Activated naive CD8-positive, alpha-beta T cell treated with anti-CD3 and anti-CD28 coated beads for 36 hours (primary cell): Measurements from ENCODE around the gene LRRC47. TPM values are rescaled to one million over a fixed set of nuclear protein-coding genes. Genes with fewer than 3 reads are reported as not detected.
A peak's percentile ranks its signal among the peaks of the same experiment; 100 is the strongest.

Experiments used
- DNase-seq: peaks from one replicate; pipeline ENCODE4 v3.0.0; 2021
- H3K27ac Mint-ChIP-seq: one replicate; pipeline ENCODE4 v1.8.0; 2022; ENCODE audit warnings: mild to moderate bottlenecking, moderate library complexity, mixed read lengths
- H3K27me3 Mint-ChIP-seq: one replicate; pipeline ENCODE4 v1.8.0; 2022; ENCODE audit warnings: mild to moderate bottlenecking, mixed read lengths
- H3K36me3 Mint-ChIP-seq: one replicate; pipeline ENCODE4 v1.8.0; 2021; ENCODE audit warnings: mild to moderate bottlenecking, mixed read lengths
- H3K4me1 Mint-ChIP-seq: one replicate; pipeline ENCODE4 v1.8.0; 2021; ENCODE audit warnings: mixed read lengths
- H3K4me3 Mint-ChIP-seq: one replicate; pipeline ENCODE4 v1.8.0; 2022; ENCODE audit warnings: mild to moderate bottlenecking, moderate library complexity, mixed read lengths
- H3K9me3 Mint-ChIP-seq: one replicate; pipeline ENCODE4 v1.8.0; 2022; ENCODE audit warnings: mixed read lengths
- total RNA-seq, 2 experiments: library from RNA; stranded (reverse); gene quantifications; one replicate each; pipeline ENCODE4 v1.2.3, GENCODE V29; 2021

LRRC47 gene
- total RNA-seq, 2 experiments from 2014 or later, result 47.5 to 57.5 TPM

GRCh38 chr1:3785045-3785444, 11.3 kb downstream of the LRRC47 start:
- Mint-ChIP-seq H3K4me3 (no peak overlapping the region), H3K9me3 (no peaks in the 10 kb centered on the region), H3K36me3 (peaks cover 22% of the 10 kb centered on the region), H3K27me3 (no peaks in the 10 kb centered on the region), H3K4me1 (peaks cover 5% of the 10 kb centered on the region), H3K27ac (no peak overlapping the region)
- no peak for DNase-seq

DNA sequence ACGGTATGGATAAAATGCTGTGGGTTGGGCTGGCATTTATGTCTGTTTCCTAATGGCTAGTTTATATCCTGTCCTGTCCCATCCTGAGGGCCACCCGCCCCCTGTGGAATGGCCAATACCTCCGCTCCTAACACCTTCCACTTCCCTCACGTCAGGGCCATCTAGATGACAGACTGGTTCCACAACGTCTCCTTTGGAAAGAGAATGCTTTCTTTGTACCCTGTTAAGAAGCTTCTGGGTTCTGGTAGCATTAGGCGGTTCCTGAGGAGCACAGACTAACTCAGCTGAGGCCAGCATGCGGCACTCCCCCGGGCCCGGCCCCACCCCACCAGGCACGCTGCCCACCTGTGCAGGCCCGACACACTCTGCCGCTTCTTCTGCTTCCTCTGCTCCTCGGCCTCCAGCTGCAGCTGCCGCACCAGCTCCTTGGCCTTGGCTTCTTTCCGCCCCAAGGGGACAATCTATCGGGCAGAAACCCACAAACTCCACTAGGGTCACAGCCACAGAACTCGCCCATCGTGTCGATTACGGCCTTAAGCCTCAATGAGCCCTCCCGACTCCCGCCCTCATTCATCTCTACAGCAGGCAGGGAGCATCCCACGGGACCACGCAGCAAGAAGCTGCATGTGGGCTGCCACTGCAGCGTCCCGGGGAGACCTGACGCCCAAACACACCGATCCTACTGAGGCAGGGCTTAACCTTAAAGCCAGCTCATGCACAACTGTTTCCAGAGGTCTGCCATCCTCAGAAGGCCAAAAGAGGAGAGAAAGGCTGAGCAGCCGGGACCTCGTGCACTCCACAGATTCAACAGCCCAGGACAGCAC, 12.4 kb downstream of the LRRC47 start:
- Mint-ChIP-seq H3K36me3 (peaks cover 25% of the 10 kb centered on the region), H3K4me3 (no peak overlapping the region)

DNA sequence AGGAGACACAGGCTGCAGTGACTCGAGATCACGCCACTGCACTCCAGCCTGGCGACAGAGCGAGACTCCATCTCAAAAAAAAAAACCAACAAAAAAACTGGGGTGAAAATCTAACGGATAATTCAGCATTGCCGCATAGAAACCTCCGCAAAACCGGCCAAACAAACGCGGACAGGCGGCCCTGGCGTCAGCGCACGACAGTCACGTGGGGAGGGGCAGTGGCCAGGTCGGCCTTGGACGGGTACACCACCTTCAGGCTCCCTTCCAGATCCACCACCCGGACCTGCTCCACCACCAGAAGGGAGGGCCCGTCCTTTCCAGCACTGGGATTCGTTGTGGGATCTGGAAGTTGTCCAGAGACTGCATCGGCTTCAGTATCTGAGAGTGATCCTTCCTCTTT, 15.4 kb downstream of the LRRC47 start:
- Mint-ChIP-seq H3K36me3 (peaks cover 18% of the 10 kb centered on the region), H3K4me1 (no peaks in the 10 kb centered on the region)

More for the DNA sequence above, 12.4 kb downstream of the LRRC47 start:
- Mint-ChIP-seq H3K4me1 (peaks cover 5% of the 10 kb centered on the region), H3K27ac (no peak overlapping the region), H3K9me3 (no peaks in the 10 kb centered on the region), H3K27me3 (no peaks in the 10 kb centered on the region)
- DNase-seq, result no peak

GRCh38 chr1:3779912-3780416, 16.3 kb downstream of the LRRC47 start:
- Mint-ChIP-seq H3K27me3 (no peaks in the 10 kb centered on the region), H3K4me1 (peaks cover 2% of the 10 kb centered on the region), H3K4me3 (no peak overlapping the region), H3K36me3 (peaks cover 12% of the 10 kb centered on the region), H3K27ac (no peak overlapping the region), H3K9me3 (no peaks in the 10 kb centered on the region)
- DNase-seq, result no peak

More for the DNA sequence above, 15.4 kb downstream of the LRRC47 start:
- no peak for DNase-seq
- H3K4me3 Mint-ChIP-seq, result no peak overlapping the region
- H3K9me3 Mint-ChIP-seq, result no peaks in the 10 kb centered on the region
- H3K27me3 Mint-ChIP-seq, result no peaks in the 10 kb centered on the region
- no peak overlapping the region for H3K27ac Mint-ChIP-seq

GRCh38 chr1:3779265-3779911, 16.9 kb downstream of the LRRC47 start:
- Mint-ChIP-seq H3K27ac (no peak overlapping the region), H3K4me1 (peaks cover 2% of the 10 kb centered on the region), H3K27me3 (no peaks in the 10 kb centered on the region), H3K9me3 (no peaks in the 10 kb centered on the region), H3K36me3 (peaks cover 10% of the 10 kb centered on the region), H3K4me3 (no peak overlapping the region)
- no peak for DNase-seq

GRCh38 chr1:3778590-3779264, 17.6 kb downstream of the LRRC47 start:
- Mint-ChIP-seq H3K4me3 (no peak overlapping the region), H3K27ac (no peak overlapping the region), H3K27me3 (no peaks in the 10 kb centered on the region), H3K4me1 (peaks cover 2% of the 10 kb centered on the region), H3K9me3 (no peaks in the 10 kb centered on the region), H3K36me3 (peaks cover 5% of the 10 kb centered on the region)
- DNase-seq, result no peak

- H3K4me3 Mint-ChIP-seq, result no peak overlapping the region
- peaks cover 5% of the 10 kb centered on the region for H3K36me3 Mint-ChIP-seq
- H3K27ac Mint-ChIP-seq, result no peak overlapping the region
- DNase-seq, result no peak
- H3K4me1 Mint-ChIP-seq, result peaks cover 4% of the 10 kb centered on the region
- no peaks in the 10 kb centered on the region for H3K27me3 Mint-ChIP-seq
- H3K9me3 Mint-ChIP-seq, result no peaks in the 10 kb centered on the region
Measured at GRCh38 chr1:3777647-3778589, 18.4 kb downstream of the LRRC47 start.

DNA sequence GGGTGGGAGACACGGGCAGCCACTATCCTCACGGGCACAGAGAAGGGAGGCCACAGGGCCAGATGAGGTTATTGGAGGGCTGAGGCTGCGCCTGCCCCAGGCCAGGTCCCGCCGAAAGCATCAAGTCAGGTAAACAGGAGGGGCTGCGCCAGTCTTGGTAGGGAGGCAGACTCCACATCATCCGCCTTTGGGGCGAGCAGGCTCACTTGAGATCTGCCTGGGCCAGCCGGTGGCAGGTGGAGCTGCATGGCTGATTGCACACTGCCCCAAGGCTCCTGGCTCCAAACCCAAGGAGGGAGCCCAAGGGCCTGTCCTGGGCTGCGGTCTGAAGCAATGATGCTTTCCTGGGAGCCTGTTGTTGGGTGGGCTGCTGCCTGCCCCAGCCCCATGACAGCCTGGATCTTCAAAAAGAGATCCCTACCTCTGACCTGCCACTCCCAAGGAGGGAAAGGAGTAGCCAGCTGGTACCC, 19.2 kb downstream of the LRRC47 start:
- H3K9me3 Mint-ChIP-seq, result no peaks in the 10 kb centered on the region

GRCh38 chr1:3776231-3776961, 19.9 kb downstream of the LRRC47 start:
- Mint-ChIP-seq H3K4me1 (peaks cover 8% of the 10 kb centered on the region), H3K27me3 (no peaks in the 10 kb centered on the region), H3K36me3 (peaks cover 5% of the 10 kb centered on the region), H3K9me3 (no peaks in the 10 kb centered on the region), H3K27ac (no peak overlapping the region), H3K4me3 (no peak overlapping the region)
- no peak for DNase-seq

More for the DNA sequence above, 19.2 kb downstream of the LRRC47 start:
- H3K27ac Mint-ChIP-seq, result no peak overlapping the region
- peaks cover 4% of the 10 kb centered on the region for H3K4me1 Mint-ChIP-seq
- peaks cover 5% of the 10 kb centered on the region for H3K36me3 Mint-ChIP-seq
- no peaks in the 10 kb centered on the region for H3K27me3 Mint-ChIP-seq
- H3K4me3 Mint-ChIP-seq, result no peak overlapping the region
- DNase-seq, result no peak

- H3K36me3 Mint-ChIP-seq, result peaks cover 5% of the 10 kb centered on the region
- peaks cover 8% of the 10 kb centered on the region for H3K4me1 Mint-ChIP-seq
- H3K27ac Mint-ChIP-seq, result no peak overlapping the region
- H3K9me3 Mint-ChIP-seq, result no peaks in the 10 kb centered on the region
- no peaks in the 10 kb centered on the region for H3K27me3 Mint-ChIP-seq
- no peak overlapping the region for H3K4me3 Mint-ChIP-seq
- peak; percentile 59 for DNase-seq
Measured at GRCh38 chr1:3775490-3776230, 20.6 kb downstream of the LRRC47 start.

- peaks cover 8% of the 10 kb centered on the region for H3K4me1 Mint-ChIP-seq
- no peak overlapping the region for H3K4me3 Mint-ChIP-seq
- H3K27me3 Mint-ChIP-seq, result no peaks in the 10 kb centered on the region
- no peak overlapping the region for H3K27ac Mint-ChIP-seq
- no peak for DNase-seq
- no peaks in the 10 kb centered on the region for H3K9me3 Mint-ChIP-seq
- peaks cover 2% of the 10 kb centered on the region for H3K36me3 Mint-ChIP-seq
Measured at GRCh38 chr1:3774946-3775489, 21.3 kb downstream of the LRRC47 start.

DNA sequence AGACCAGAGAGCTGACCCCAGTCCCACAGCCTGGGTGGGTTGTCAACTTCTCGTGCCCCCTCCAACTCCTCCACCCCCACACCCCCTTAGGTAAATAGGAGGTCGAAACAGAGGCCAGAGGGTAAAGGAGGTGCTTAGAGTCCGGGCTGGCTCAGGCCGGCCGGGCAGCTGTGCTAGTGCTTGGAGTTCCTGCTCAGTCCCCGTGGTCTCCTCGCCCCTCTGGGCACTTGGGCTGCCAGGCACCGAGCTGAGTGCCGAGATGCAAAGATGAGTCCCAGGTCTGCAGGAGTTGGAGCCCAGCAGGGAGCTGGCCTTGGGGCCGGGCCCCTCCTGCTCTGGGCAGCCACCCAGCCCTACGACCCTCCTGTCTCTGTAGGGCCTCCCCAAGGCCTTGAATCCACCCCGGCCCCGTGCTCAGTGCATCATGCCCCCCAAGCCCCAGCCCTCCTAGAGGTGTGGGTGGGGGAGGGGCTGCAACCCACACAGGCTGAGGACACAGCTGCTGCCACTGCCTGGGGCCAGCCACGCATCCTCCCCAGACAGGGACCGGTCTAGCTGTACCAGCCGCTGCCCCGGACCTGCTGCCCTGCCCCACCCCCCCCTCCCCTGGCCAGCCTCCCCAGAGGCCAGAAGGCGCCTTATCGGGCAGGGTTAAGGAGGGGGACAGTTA, 21.9 kb downstream of the LRRC47 start:
- no peak overlapping the region for H3K27ac Mint-ChIP-seq
- no peak overlapping the region for H3K4me3 Mint-ChIP-seq
- H3K4me1 Mint-ChIP-seq, result peaks cover 8% of the 10 kb centered on the region
- no peaks in the 10 kb centered on the region for H3K27me3 Mint-ChIP-seq
- peaks cover 2% of the 10 kb centered on the region for H3K36me3 Mint-ChIP-seq
- no peaks in the 10 kb centered on the region for H3K9me3 Mint-ChIP-seq
- DNase-seq, result no peak
